ENCODE data around the gene DAPK3.
A peak's percentile ranks its signal among the peaks of the same experiment; 100 is the strongest.
"Not testable (repeated sequence)": the region's sequence is repeated elsewhere in the genome, so short reads cannot be mapped to it uniquely, and the experiment has no call there.

DAPK3 gene

GRCh38 chr19:3977242-3978143, 6.6 kb upstream of the DAPK3 start:
- DNase-seq: no peak

GRCh38 chr19:3976495-3977241, 5.8 kb upstream of the DAPK3 start:
- no peak for DNase-seq

GRCh38 chr19:3975637-3976087, 4.8 kb upstream of the DAPK3 start:
- no peak for DNase-seq

DNA sequence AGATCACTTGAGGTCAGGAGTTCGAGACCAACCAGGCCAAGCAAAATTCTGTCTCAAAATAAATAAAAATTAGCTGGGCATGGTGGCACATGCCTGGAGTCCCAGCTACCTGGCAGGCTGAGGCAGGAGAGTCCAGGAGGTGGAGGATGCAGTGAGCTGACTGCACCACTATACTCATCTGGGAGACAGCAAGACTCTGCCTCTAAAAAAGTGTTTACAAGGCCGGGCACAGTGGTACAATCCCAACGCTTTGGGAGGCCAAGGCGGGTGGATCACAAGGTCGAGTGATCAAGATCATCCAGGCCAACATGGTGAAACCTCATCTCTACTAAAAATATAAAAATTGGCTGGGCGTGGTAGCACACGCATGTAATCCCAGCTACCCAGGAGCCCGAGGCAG, 4.2 kb upstream of the DAPK3 start:
- DNase-seq: no peak

DNA sequence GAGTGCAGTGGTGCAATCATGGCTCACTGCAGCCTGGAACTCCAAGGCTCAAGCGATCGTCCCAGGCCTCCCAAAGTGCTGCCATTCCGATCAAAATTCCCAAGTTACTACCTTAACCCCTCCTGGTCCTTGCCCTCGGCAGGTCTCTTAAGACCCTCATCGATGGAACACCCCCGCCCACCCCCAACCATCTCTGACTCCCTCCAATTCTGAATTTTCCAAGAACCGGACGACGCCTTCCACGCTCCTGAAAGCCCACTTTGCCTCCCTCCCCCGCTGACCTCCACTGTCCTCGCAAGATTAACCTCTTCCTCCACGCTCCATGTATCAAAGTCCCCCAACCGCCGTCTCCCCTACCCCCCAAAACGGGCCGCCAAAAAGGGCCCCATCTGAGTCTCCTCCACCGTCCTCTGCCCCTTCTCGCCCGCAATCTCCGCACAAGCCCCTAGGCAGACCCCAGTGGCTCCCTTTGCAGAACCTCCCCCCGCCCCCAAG, 539 bp downstream of the DAPK3 start:
- DNase-seq: no peak

GRCh38 chr19:3969435-3970312, 1.2 kb downstream of the DAPK3 start:
- DNase-seq: peak in 1 of 2 experiments; percentile 32

DNA sequence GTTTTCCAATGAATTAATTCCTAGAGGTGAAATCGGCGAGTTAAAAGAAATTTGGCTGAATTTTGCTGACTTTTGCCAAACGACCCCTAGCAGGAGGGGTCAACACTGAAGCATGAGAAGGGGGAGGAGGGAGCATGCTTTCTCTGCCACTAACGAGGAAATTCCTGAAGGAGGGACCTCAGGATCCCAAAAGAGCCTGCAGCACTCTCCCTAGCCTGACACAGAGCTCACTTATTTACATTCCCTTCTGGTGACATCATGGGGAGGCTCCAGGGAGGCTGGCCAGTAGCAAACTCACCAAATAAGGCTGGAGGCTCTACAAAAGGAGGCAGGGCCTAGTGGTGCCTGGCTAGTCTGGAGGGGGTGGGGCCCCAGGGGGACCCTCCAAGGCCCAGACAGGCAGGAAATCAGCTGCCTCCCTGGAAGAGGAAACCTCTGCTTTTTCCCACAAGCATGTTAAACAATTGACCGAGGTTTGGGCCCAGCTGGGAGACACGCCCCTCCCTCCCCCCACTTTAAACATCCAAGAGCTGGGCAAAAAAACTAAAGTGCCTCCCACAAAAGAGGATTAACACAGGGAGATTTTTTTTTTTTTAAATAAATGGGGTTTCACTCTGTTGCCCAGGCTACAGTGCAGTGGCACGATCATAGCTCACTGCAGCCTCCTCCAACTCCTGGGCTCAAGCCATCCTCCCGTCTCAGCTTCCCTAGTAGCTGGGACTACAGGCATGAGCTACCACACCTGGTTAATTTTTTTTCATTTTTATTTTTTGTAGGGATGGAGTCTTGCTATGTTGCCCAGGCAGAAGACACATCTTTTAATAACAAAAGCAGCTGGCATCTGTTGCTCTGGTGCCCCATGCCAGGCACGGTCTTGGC, 2.1 kb downstream of the DAPK3 start:
- DNase-seq: peak; percentile 48 to 72

- not testable (repeated sequence) for DNase-seq
Measured at GRCh38 chr19:3967983-3968382, 2.9 kb downstream of the DAPK3 start.

DNA sequence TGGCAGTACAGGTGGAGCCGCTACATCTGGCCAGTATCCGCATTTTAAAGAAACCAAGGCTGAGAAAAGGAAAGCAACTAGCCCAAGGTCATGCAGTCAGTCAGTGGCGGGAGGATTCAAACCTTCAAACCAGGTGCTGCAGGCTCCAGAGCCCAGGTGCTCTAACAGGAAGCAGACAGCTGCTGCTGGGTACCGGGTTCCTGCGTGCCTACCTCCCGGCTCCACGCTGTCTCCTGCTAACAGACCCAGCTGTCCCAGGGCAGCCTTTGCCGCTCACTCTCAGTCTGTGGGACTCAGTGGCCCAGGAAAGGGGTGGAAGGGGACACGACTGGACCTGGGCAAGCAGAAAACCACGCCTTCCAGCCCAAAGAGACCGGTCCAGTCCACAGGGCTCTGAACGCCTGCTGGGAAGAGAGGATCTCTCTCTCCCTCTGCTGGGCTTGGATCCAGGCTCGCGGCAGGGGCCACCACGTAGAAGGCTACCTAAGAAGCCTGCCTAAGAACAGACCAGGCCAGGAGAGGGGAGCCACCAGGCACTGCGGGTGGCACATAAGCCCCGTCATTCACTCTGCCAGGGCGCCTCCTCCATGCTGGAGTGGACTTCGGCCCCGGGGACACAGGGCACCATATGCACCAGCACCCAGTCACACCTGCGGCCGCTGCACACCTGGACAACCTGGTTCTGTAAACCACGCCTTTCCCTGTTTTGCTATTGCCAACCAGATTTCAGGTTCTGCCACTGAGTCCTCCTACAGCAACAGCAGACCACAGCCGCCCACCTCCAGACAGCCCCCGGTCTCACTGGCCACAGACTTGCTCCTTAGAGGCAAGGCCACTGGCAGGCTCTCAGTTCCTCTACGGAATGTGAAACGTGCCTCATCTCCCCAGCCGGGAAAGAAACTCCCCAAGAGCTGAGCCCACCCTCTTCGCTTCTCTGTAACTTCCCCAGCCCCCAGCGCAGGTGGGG, 4.6 kb downstream of the DAPK3 start:
- peak; percentile 53 to 79 for DNase-seq

DNA sequence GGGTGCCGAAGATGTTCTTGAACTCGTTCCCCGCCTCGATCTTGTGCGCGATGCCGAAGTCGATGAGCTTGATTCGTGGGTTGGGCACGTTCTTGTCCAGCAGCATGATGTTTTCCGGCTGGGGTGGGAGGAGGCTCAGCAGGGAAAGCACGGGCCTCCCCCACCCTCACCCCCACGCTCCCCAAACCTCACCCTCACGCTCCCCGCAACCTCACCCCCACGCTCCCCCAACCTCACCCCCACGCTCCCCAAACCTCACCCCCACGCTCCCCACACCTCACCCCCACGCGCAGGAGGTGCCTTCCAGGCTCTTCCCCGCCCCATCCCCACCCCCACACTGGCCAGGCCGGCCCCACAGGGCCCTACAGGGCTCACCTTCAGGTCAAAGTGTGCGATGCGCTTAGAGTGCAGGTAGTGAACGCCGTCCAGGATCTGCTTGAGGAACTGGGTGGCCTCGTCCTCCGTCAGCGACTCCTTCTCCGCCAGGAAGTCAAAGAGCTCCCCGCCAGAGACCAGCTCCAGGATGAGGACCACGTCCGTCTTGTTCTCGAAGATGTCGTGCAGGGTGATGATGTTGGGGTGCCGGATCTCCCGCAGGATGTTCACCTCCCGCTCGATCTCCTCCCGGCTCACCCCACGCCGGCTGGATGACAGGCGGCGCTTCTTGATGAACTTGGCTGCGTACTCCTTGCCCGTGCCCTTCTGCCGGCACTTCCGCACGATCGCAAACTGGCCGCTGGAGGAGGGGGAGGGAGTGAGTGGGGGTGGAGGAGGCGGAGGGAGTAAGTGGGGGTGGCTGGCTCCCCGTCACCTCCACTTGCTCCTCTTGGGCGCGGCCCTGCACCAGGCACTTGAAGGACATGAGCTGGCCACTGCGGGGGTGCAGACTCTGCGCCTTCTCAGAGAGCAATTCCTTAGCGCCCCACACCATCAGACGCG, 6.4 kb downstream of the DAPK3 start:
- no peak for DNase-seq

DNA sequence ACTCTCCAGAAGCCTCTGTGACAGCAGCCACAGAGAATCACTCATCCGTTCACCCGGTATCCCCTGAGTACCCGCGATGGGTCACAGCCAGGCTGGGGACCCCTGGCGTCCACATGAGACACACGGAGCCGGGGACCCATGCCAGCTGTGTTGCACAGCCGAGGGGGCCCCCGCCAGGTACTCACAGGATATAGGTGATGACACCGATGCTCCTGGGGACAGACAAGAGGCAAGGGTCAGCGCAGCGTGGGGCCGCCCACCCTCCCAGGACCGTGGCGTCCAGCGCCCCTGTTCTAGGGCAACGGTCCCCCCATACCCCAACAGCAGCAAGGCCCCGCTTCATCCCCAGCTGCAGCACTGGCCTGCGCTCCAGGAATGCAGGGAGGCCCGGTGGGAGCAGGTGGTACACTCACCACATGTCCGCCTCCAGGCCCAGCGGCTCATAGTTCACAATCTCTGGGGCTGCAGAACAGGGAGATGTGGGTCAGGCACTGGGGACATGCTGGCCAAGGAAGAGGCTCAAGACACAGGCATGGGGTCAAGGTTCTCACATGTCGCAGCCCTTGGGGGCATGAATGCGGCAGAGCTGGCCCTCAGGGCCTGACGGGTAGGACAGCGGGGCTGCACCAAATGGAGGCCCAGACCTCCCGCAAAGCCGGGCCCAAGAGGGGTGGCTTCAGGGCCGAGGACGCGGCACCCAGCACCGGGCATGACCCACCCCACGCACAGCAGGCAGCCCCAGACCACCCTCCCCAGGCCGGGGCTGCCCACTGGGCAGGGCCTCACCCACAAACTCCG, 7.2 kb downstream of the DAPK3 start:
- DNase-seq: no peak

DNA sequence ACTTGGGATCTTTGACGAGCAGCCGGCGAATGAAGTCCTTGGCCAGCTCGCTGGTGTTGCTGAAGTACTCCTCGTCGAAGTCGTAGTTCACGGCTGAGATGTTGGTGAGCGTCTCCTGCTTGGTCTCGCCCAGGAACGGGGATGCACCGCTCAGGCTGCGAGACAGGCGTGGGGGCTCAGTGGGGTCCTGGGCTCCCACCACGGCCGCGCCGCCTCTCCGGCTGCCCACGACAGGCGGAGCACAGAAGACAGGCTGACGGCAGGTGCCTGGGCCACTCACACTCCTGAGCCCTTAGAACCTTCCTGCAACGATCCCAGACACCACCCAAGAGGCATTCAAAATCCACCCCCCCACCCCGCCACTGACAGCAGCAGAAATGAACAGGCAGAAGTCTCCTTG, 9.9 kb downstream of the DAPK3 start:
- DNase-seq: no peak

- DNase-seq: no peak
Measured at GRCh38 chr19:3959766-3960131, 11.2 kb downstream of the DAPK3 start.

- no peak for DNase-seq
Measured at GRCh38 chr19:3958836-3959765, 11.8 kb downstream of the DAPK3 start.

GRCh38 chr19:3955688-3956087, 15.2 kb downstream of the DAPK3 start:
- no peak for DNase-seq

DNA sequence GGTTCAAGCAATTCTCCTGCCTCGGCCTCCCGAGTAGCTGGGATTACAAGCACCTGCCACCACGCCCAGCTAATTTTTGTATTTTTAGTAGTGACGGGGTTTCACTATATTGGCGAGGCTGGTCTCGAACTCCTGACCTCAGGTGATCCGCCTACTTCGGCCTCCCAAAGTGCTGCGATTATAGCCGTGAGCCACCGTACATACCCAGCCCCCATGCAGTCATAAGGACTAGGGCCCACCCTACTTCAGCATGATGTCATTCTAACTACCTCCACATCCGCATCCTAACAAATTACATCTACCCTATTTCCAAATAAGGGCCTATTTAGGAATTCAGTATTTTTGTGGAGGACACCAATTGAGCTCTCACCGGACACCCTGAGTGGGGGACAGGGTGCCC, 15.6 kb downstream of the DAPK3 start:
- not testable (repeated sequence) for DNase-seq

- no peak for DNase-seq
Measured at GRCh38 chr19:3954107-3954506, 16.8 kb downstream of the DAPK3 start.
